Erythroblast (primary cell): ENCODE results near the gene CCDC192.
"Not testable (repeated sequence)": the region's sequence is repeated elsewhere in the genome, so short reads cannot be mapped to it uniquely, and the experiment has no call there.

Experiments used
- DNase-seq, 2 experiments: peaks; one replicate each; lab custom pipeline; 2025; lab: John Stamatoyannopoulos, UW
- GATA1 ChIP-seq: IDR thresholded peaks from 2 replicates; pipeline ENCODE4 v1.6.1; 2011; ENCODE audit warnings: low read depth, mild to moderate bottlenecking, control low read depth, low read length, moderate library complexity
- POLR2A ChIP-seq: IDR thresholded peaks from 2 replicates; pipeline ENCODE4 v1.6.1; 2011; ENCODE audit warnings: mild to moderate bottlenecking, low read length

Gene CCDC192

DNA sequence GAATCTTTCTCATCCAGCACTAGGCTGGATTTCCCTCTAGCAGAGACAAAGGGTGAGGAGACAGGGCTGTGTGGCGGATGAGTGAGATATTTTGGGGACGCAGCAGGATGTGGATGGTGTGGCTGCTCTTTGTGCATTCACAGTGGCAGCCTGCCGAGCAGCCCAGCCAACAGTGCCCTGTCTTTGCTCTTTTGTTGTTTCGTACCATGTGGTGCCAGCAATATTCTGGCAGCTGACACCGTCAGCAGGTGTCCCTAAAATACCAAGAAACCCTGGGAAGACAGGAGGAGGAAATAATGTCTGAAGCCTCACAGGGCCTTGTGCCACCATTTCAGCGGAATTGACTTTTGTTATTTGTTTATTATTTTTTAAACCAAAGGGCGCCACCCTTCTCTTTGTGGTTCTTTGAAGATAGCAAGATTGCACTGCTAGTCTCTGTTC lies 141.4 kb downstream of the CCDC192 start:
- TF ChIP-seq GATA1: no peak
- TF ChIP-seq POLR2A: no peak
- no peak for DNase-seq

DNA sequence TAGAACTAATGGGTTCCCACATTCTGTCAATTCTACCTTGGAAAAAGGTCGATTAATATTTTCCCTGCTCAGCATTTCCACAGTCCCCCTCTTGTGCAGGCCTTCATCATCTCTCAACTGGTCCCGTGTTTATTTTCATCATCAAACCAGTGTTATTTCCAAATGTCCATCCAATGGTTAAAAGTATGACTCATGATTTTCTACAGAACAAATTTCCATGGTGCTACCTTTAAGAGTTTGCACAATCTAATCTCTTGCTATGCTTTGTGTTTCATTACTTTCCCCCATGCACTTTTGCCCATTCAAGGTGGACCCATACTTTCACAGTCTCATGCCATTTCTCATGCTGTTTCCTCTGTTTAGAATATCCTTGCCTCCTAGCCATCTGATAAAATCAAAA lies 143.7 kb downstream of the CCDC192 start:
- TF ChIP-seq POLR2A (no peak), GATA1 (no peak)
- no peak for DNase-seq

DNA sequence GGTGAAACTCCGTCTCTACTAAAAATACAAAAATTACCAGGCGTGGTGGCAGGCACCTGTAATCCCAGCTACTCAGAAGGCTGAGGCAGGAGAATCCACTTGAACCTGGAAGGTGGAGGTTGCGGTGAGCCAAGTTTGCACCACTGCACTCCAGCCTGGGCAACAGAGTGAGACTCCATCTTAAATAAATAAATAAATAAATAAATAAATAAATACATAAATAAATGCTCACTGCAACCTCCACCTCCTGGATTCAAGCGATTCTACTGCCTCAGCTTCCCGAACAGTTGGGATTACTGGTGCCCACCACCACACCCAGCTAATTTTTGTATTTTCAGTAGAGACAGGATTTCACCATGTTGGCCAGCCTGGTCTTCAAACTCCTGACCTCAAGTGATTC lies 144.4 kb downstream of the CCDC192 start:
- not testable (repeated sequence) for DNase-seq

DNA sequence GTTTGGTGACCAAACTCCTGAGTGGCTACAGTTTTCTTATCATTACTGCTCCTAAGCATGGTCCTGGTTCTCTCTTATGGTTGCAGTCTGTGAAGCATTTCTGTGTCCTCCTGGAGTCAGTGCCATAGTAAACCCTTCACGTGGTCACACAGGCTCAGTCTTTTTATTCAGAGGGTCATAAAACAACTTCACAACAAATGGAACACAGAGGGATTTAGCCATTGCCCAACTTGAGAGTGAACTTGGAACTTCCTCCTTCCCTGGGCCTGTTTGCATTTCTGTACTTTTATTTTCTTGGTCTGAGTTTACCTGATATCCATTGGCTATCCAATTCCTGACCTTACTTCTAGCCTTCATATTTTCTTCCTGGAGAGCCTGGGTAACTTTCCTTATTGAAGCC lies 144.9 kb downstream of the CCDC192 start:
- no peak for DNase-seq
- TF ChIP-seq POLR2A: no peak
- TF ChIP-seq GATA1: no peak

DNA sequence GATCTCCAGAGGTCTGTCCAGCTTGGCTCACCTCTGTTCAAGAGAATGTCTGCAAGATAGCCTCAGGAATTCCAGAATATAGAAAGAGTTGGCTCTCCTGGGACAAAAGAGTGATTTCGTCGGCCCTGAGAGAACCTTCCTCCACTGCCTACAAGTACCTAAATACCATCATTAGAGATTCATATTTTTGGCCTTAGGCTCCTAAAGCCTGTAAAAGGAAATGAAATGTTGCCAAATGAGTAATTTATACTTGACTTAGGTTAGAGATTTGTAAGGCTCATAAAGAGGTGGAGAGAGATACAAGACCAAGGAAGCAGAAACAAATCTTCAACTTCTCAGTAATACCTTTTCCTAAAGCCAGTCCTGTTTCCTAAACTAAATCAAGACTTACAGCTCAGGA lies 146.2 kb downstream of the CCDC192 start:
- no peak for DNase-seq
- TF ChIP-seq POLR2A (no peak), GATA1 (no peak)

DNA sequence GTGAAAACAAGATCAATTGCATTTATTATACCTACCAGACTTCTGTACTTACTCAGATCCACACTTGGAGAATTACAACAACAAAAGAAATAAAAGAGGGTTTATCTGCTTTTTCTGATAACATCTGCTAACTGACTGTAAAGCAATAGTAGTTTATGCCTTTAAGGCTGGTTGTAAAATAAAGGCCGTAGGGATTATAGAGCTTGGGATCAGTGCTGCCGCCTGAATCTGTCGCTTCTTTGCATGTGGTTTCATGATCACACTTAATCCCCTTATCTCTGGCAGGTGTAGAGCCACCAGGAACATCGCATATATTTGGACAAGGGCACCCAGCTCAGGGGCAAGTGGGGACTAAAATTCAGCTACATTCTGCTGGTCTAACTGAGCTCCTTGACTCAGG lies 146.7 kb downstream of the CCDC192 start:
- DNase-seq: no peak
- TF ChIP-seq POLR2A (no peak), GATA1 (no peak)

DNA sequence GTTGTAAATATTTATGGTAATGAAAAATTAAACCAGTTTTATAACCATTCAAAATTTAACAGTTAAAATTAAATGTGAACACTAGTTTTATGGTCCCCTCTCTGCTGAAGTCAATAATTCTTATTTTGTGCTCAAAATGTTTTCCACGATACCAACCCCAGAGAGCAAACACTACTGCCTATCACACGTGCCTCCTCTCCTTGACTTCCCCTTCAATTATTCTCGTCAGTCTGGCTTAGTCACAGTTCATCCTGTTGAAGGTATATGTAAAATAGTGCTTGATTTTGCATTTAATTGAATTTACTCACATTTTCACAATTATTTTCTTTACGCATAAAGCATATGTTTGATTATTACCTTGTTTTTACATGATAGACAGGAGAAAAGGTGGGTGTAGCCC lies 148.8 kb downstream of the CCDC192 start:
- no peak for TF ChIP-seq GATA1
- TF ChIP-seq POLR2A: no peak
- no peak for DNase-seq

DNA sequence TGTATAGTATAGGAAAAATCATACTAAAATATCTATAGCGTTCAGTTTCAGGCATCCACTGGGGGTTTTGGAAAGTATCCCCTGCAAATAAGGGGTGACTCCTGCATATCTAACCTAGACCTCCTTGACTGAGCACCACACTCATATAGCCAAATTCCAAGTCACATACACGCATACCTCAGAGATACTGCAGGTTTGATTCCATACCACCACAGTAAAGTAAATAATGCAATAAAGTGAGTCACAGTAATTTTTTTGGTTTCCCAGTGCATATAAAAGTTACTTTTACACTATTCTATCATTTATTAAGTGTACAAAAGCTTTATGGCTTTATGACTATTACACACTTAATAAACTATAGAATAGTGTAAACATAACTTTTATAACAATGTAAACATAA lies 151.3 kb downstream of the CCDC192 start:
- DNase-seq: no peak
- TF ChIP-seq POLR2A: no peak
- no peak for TF ChIP-seq GATA1

DNA sequence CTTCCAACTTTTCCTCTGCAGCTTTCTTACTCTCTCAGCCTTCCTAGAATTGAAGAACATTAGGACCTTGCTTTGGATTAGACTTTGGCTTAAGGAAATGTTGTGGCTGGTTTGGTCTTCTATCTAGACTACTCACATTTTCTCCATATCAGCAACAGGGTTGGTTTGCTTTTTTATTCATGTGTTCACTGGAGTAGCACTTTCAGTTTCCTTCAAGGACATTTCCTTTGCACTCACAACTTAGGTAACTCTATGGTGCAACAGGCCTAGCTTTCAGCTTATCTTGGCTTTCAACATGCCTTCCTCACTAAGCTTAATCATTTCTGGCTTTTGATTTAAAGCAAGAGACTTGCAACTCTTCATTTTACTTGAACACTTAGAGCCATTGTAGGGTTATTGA lies 153.1 kb downstream of the CCDC192 start:
- TF ChIP-seq GATA1 (no peak), POLR2A (no peak)
- DNase-seq: no peak

DNA sequence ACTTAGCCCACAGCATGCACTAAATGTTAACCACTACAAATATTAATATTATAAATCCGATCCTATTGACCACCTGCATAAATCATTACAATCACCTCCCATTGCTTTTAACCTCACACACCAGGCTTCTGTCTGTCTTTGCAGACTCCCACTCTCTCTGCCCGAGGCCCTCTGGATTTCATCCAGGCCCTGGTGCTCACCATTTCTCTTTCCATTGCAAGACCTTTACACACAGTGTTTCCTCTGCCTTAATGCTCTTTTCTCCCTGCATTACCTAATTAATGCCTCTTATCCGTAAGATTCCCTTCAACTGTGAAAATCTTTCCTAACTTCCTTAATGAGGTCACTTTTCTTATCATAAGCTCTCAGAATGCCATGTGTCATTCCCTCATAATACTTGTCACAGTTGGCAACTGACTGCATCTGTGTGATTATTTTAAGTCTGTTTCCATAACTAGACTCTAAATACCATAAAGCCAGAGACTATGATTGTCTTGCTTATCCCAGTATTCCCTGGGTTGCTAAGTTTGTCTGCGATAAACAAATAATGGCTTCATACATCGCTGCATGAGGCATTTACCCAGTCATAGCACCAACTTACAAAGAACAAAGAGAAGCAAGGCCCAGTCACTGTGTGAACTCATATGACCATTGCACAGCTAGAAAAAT lies 155.1 kb downstream of the CCDC192 start:
- no peak for DNase-seq
- TF ChIP-seq POLR2A: no peak
- TF ChIP-seq GATA1: no peak

DNA sequence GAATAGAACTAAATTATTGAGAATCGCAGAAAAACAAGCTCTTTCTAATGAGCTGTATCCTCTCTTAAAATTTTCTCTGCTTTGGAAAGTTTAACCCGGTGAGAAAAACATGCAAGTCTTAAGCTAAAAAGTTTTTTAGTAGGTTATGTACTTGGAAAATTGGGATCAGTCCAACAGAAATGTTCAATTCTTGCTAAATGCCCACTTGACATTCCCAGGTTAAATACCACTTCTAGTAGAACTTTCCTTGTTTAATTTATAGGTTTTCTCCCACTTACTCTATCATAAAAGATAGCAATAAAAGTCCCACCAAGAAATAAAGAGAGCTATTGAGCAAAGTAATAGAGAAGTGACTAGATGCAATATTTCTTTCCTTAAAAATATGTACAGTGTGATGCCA lies 157.1 kb downstream of the CCDC192 start:
- DNase-seq: no peak
- TF ChIP-seq GATA1 (no peak), POLR2A (no peak)

DNA sequence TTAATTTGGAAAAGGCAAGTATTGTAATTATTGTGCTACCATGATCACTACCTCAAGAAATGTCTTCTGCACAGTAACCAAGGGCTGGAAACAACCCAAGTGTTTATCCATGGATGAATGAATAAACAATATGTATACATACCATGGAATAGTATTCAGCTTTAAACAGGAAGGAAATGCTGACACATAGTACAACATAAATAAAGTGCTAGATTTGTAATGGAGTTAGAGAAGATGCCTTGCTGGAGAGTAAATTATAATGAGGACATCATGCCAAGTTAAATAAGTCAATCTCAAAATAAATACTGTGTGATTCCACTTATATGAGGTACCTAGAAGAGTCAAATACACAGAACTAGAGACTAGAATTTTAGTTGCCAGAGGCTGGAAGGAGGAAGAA lies 160.0 kb downstream of the CCDC192 start:
- DNase-seq: no peak

DNA sequence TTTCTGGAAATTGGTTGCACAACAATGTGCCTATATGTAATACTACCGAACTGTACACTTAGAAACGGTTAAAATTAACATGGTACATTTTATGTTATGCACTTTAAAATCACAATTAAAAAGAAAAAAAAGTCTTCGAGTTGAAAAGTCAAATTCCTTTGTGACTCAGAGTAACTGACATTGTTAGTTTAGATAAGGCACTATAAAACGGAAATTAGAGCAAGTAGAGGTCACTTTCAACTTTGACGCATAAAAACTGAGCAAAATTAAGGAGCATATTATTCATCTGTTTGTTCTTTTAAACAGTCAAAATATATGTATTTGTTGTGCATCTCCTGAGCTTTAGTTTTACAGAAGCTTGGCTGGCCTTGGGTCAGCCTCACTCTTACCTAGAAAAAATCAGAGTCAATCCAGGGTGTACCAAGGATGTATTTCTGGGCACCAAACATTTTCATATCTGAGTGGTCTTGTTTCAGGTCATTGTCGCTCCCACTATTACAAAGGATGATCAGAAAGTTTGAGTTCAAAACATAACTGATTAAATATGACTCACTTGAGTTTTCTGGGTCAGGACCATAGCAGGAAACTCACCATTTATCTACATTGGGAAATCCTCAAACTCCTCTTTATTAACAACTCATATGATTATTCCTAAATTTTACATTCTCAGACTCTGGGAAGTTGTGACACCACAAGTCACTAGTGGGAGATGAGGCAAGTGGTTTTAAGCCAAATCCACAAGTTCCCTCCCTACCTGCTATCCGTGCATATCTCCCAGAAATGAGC lies 160.6 kb downstream of the CCDC192 start:
- DNase-seq: no peak
- TF ChIP-seq GATA1 (no peak), POLR2A (no peak)

More for the DNA sequence above, 160.0 kb downstream of the CCDC192 start:
- TF ChIP-seq GATA1: no peak
- TF ChIP-seq POLR2A: no peak

DNA sequence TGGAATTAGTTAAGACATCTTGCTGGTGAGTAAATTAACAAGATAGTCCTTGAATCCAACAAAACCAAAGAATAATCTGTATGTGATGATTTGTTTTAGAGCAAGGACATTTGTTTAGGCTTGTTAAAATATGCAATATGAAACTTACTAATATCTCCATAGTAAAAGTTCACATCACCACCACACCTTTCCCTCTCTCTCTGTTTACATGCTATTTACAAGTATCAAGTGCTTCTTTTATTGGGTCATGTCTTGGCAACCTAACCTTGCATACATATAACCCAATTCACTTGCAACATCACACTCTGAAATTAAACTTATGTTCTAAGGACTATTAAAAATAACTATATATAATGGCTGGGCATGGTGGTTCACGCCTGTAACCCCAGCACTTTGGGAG lies 161.3 kb downstream of the CCDC192 start:
- TF ChIP-seq GATA1: no peak
- no peak for TF ChIP-seq POLR2A
- DNase-seq: no peak

DNA sequence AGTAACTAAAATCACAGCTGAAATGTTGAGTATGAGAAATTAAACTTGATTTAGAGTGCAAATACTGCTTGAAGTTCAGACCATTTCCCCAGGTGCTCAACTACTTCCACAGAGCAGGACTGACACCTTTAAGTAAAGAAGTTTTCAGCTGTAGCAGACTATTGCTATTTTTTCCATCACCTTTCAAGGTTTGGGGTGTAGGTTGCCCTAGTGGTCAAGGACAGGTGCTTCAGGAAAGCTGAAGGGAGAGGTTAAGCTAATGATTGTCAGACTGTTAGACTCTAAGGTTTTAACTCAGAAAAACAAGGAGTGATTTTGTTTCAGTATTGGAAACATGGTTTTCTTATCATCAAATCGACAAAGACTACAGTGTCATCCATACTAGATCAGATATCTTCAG lies 162.1 kb downstream of the CCDC192 start:
- DNase-seq: no peak
- TF ChIP-seq GATA1: no peak
- TF ChIP-seq POLR2A: no peak
